ENCODE results near the gene SLC5A5.

SLC5A5 gene

GRCh38 chr19:17871878-17872250 is at the start of gene SLC5A5:
Gene SLC5A5 (plus strand): TSS chr19:17871945. CDS start chr19:17872320, 375 bp downstream.
- H3K27me3 ChIP-seq (ENCODE audit: control insufficient read depth, insufficient read depth, low read length) = peaks cover 19% of the 10 kb centered on the region
- no peaks in the 10 kb centered on the region for H3K9me3 ChIP-seq (ENCODE audit: control insufficient read depth, insufficient read depth, low read length)
- H3K4me1 ChIP-seq (ENCODE audit: control insufficient read depth, insufficient read depth, low read length) = peaks cover 7% of the 10 kb centered on the region
- no peak within 1 kb of the TSS for H3K9ac ChIP-seq (ENCODE audit: low read depth, low read length)
- H3K36me3 ChIP-seq (ENCODE audit: control insufficient read depth, insufficient read depth, low read length) = no peaks in the 10 kb centered on the region
- H3K4me3 ChIP-seq (ENCODE audit: low read depth, low read length) = peak within 1 kb of the TSS; percentile 43

- no peaks in the 10 kb centered on the region for H3K9me3 ChIP-seq (ENCODE audit: control insufficient read depth, insufficient read depth, low read length)
- no peaks in the 10 kb centered on the region for H3K4me1 ChIP-seq (ENCODE audit: control insufficient read depth, insufficient read depth, low read length)
- no peaks in the 10 kb centered on the region for H3K27me3 ChIP-seq (ENCODE audit: control insufficient read depth, insufficient read depth, low read length)
- no peak overlapping the region for H3K9ac ChIP-seq (ENCODE audit: low read depth, low read length)
- H3K4me3 ChIP-seq (ENCODE audit: low read depth, low read length) = no peak overlapping the region
- H3K36me3 ChIP-seq (ENCODE audit: control insufficient read depth, insufficient read depth, low read length) = peaks cover 2% of the 10 kb centered on the region
These were observed 47.4 kb upstream of the SLC5A5 start for GRCh38 chr19:17824339-17824738.

GRCh38 chr19:17826508-17827056 is 45.2 kb upstream of the SLC5A5 start:
- H3K4me1 ChIP-seq (ENCODE audit: control insufficient read depth, insufficient read depth, low read length) = no peaks in the 10 kb centered on the region
- no peak overlapping the region for H3K9ac ChIP-seq (ENCODE audit: low read depth, low read length)
- peaks cover under 1% of the 10 kb centered on the region for H3K27me3 ChIP-seq (ENCODE audit: control insufficient read depth, insufficient read depth, low read length)
- no peak overlapping the region for H3K4me3 ChIP-seq (ENCODE audit: low read depth, low read length)
- H3K36me3 ChIP-seq (ENCODE audit: control insufficient read depth, insufficient read depth, low read length) = peaks cover 2% of the 10 kb centered on the region
- no peaks in the 10 kb centered on the region for H3K9me3 ChIP-seq (ENCODE audit: control insufficient read depth, insufficient read depth, low read length)

GRCh38 chr19:17829855-17830566 is 41.7 kb upstream of the SLC5A5 start:
- Histone ChIP-seq H3K27me3 (ENCODE audit: control insufficient read depth, insufficient read depth, low read length) (peaks cover 3% of the 10 kb centered on the region), H3K36me3 (ENCODE audit: control insufficient read depth, insufficient read depth, low read length) (peaks cover 2% of the 10 kb centered on the region), H3K4me3 (ENCODE audit: low read depth, low read length) (peak overlapping the region; percentile 97), H3K4me1 (ENCODE audit: control insufficient read depth, insufficient read depth, low read length) (peaks cover 2% of the 10 kb centered on the region), H3K9ac (ENCODE audit: low read depth, low read length) (peak overlapping the region; percentile 83), H3K9me3 (ENCODE audit: control insufficient read depth, insufficient read depth, low read length) (no peaks in the 10 kb centered on the region)

- Histone ChIP-seq H3K9me3 (ENCODE audit: control insufficient read depth, insufficient read depth, low read length) (no peaks in the 10 kb centered on the region), H3K4me1 (ENCODE audit: control insufficient read depth, insufficient read depth, low read length) (peaks cover 2% of the 10 kb centered on the region), H3K36me3 (ENCODE audit: control insufficient read depth, insufficient read depth, low read length) (peaks cover 2% of the 10 kb centered on the region), H3K27me3 (ENCODE audit: control insufficient read depth, insufficient read depth, low read length) (peaks cover 3% of the 10 kb centered on the region), H3K9ac (ENCODE audit: low read depth, low read length) (peak overlapping the region; percentile 83), H3K4me3 (ENCODE audit: low read depth, low read length) (peak overlapping the region; percentile 97)
These were observed 41.0 kb upstream of the SLC5A5 start for GRCh38 chr19:17830567-17831418.

- H3K9me3 ChIP-seq (ENCODE audit: control insufficient read depth, insufficient read depth, low read length) = no peaks in the 10 kb centered on the region
- H3K4me1 ChIP-seq (ENCODE audit: control insufficient read depth, insufficient read depth, low read length) = peaks cover 2% of the 10 kb centered on the region
- H3K4me3 ChIP-seq (ENCODE audit: low read depth, low read length) = peak overlapping the region; percentile 89
- peaks cover 3% of the 10 kb centered on the region for H3K27me3 ChIP-seq (ENCODE audit: control insufficient read depth, insufficient read depth, low read length)
- H3K9ac ChIP-seq (ENCODE audit: low read depth, low read length) = peak overlapping the region; percentile 54
- peaks cover 2% of the 10 kb centered on the region for H3K36me3 ChIP-seq (ENCODE audit: control insufficient read depth, insufficient read depth, low read length)
These were observed 40.3 kb upstream of the SLC5A5 start for GRCh38 chr19:17831419-17831888.

- Histone ChIP-seq H3K27me3 (ENCODE audit: control insufficient read depth, insufficient read depth, low read length) (peaks cover 3% of the 10 kb centered on the region), H3K4me3 (ENCODE audit: low read depth, low read length) (no peak overlapping the region), H3K9me3 (ENCODE audit: control insufficient read depth, insufficient read depth, low read length) (no peaks in the 10 kb centered on the region), H3K9ac (ENCODE audit: low read depth, low read length) (no peak overlapping the region), H3K4me1 (ENCODE audit: control insufficient read depth, insufficient read depth, low read length) (peaks cover 2% of the 10 kb centered on the region), H3K36me3 (ENCODE audit: control insufficient read depth, insufficient read depth, low read length) (no peaks in the 10 kb centered on the region)
These were observed 39.1 kb upstream of the SLC5A5 start for GRCh38 chr19:17832443-17833208.

GRCh38 chr19:17834350-17835181 is 37.2 kb upstream of the SLC5A5 start:
- H3K27me3 ChIP-seq (ENCODE audit: control insufficient read depth, insufficient read depth, low read length) = peaks cover 7% of the 10 kb centered on the region
- H3K4me3 ChIP-seq (ENCODE audit: low read depth, low read length) = no peak overlapping the region
- no peaks in the 10 kb centered on the region for H3K9me3 ChIP-seq (ENCODE audit: control insufficient read depth, insufficient read depth, low read length)
- H3K4me1 ChIP-seq (ENCODE audit: control insufficient read depth, insufficient read depth, low read length) = peaks cover 2% of the 10 kb centered on the region
- H3K9ac ChIP-seq (ENCODE audit: low read depth, low read length) = no peak overlapping the region
- H3K36me3 ChIP-seq (ENCODE audit: control insufficient read depth, insufficient read depth, low read length) = no peaks in the 10 kb centered on the region

GRCh38 chr19:17835182-17836006 is 36.4 kb upstream of the SLC5A5 start:
- H3K9ac ChIP-seq (ENCODE audit: low read depth, low read length) = no peak overlapping the region
- peaks cover 2% of the 10 kb centered on the region for H3K4me1 ChIP-seq (ENCODE audit: control insufficient read depth, insufficient read depth, low read length)
- H3K36me3 ChIP-seq (ENCODE audit: control insufficient read depth, insufficient read depth, low read length) = no peaks in the 10 kb centered on the region
- no peak overlapping the region for H3K4me3 ChIP-seq (ENCODE audit: low read depth, low read length)
- peaks cover 9% of the 10 kb centered on the region for H3K27me3 ChIP-seq (ENCODE audit: control insufficient read depth, insufficient read depth, low read length)
- H3K9me3 ChIP-seq (ENCODE audit: control insufficient read depth, insufficient read depth, low read length) = no peaks in the 10 kb centered on the region

- Histone ChIP-seq H3K9me3 (ENCODE audit: control insufficient read depth, insufficient read depth, low read length) (no peaks in the 10 kb centered on the region), H3K27me3 (ENCODE audit: control insufficient read depth, insufficient read depth, low read length) (peaks cover 15% of the 10 kb centered on the region), H3K36me3 (ENCODE audit: control insufficient read depth, insufficient read depth, low read length) (no peaks in the 10 kb centered on the region), H3K4me1 (ENCODE audit: control insufficient read depth, insufficient read depth, low read length) (peaks cover 2% of the 10 kb centered on the region), H3K4me3 (ENCODE audit: low read depth, low read length) (no peak overlapping the region), H3K9ac (ENCODE audit: low read depth, low read length) (no peak overlapping the region)
These were observed 35.2 kb upstream of the SLC5A5 start for GRCh38 chr19:17836530-17836929.
